ENCODE data around the gene SPATS2L. TPM values are rescaled to one million over a fixed set of nuclear protein-coding genes. Genes with fewer than 3 reads are reported as not detected.

Gene SPATS2L
- total and polyA plus RNA-seq, 2 of the 13 experiments (the other 11 are each of a cell fraction or from before 2014, with no cell fraction given), result 154 to 212 TPM

DNA sequence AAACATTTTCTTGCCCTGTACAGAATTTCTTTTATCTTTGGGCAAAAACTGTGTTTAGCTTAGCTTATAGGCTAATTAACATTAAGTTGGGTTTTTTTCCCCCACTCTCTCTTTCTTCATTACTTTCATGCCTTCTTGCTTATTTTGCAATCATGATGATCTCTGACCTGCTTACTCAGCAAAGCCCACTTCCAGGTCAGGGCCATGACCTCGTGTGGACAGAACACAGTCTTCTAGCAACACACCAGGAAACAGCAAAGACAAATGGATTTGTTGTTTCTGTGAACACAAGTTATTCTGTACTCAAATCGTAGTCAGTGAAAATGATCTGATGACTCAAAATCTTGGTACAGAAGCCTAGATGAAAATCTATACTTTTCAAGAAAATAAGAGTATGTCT is 60.7 kb downstream of the SPATS2L start (continued):
- TF ChIP-seq, protein P1, sequence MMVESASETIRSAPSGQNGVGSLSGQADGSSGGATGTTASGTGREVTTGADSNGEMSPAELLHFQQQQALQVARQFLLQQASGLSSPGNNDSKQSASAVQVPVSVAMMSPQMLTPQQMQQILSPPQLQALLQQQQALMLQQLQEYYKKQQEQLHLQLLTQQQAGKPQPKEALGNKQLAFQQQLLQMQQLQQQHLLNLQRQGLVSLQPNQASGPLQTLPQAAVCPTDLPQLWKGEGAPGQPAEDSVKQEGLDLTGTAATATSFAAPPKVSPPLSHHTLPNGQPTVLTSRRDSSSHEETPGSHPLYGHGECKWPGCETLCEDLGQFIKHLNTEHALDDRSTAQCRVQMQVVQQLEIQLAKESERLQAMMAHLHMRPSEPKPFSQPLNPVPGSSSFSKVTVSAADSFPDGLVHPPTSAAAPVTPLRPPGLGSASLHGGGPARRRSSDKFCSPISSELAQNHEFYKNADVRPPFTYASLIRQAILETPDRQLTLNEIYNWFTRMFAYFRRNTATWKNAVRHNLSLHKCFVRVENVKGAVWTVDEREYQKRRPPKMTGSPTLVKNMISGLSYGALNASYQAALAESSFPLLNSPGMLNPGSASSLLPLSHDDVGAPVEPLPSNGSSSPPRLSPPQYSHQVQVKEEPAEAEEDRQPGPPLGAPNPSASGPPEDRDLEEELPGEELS (CRISPR knock-in tag; IDR thresholded peaks at IDR 0.05), result peak; percentile 98
- TF ChIP-seq MATR3 (CRISPR knock-in tag; IDR thresholded peaks at IDR 0.05), result no peak
- TF ChIP-seq ZNF264 (CRISPR knock-in tag; IDR thresholded peaks at IDR 0.05), result 0 out of 2 replicates have a peak, but pooled peaks have one; percentile 38
- TF ChIP-seq, protein P2, sequence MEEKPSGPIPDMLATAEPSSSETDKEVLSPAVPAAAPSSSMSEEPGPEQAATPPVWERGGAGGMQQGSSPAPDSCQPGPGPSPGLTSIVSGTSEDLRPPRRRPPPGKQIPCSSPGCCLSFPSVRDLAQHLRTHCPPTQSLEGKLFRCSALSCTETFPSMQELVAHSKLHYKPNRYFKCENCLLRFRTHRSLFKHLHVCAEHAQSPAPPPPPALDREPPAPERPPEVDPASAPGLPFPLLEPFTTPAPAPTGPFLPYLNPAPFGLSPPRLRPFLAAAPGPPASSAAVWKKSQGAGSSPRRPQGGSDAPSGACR (CRISPR knock-in tag; IDR thresholded peaks at IDR 0.05), result peak; percentile 72
- no peak for TF ChIP-seq HOXA9 (CRISPR knock-in tag; IDR thresholded peaks at IDR 0.05; ENCODE audit: borderline replicate concordance)
- TF ChIP-seq, protein P3, sequence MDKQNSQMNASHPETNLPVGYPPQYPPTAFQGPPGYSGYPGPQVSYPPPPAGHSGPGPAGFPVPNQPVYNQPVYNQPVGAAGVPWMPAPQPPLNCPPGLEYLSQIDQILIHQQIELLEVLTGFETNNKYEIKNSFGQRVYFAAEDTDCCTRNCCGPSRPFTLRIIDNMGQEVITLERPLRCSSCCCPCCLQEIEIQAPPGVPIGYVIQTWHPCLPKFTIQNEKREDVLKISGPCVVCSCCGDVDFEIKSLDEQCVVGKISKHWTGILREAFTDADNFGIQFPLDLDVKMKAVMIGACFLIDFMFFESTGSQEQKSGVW (CRISPR knock-in tag; IDR thresholded peaks at IDR 0.05; ENCODE audit: borderline replicate concordance), result no peak
- TF ChIP-seq KLF13 (CRISPR knock-in tag; IDR thresholded peaks at IDR 0.05), result no peak
- TF ChIP-seq ZNF703 (CRISPR knock-in tag; IDR thresholded peaks at IDR 0.05; ENCODE audit: borderline replicate concordance), result no peak
- no peak for TF ChIP-seq KAT2B (IDR thresholded peaks at IDR 0.05; ENCODE audit: borderline replicate concordance, low read depth, low read length)
- peak; percentile 95 for TF ChIP-seq NFIC (IDR thresholded peaks at IDR 0.05; ENCODE audit: low read length)
- TF ChIP-seq ZFP37 (CRISPR knock-in tag; IDR thresholded peaks at IDR 0.05; ENCODE audit: borderline replicate concordance), result no peak
- TF ChIP-seq, protein P4, sequence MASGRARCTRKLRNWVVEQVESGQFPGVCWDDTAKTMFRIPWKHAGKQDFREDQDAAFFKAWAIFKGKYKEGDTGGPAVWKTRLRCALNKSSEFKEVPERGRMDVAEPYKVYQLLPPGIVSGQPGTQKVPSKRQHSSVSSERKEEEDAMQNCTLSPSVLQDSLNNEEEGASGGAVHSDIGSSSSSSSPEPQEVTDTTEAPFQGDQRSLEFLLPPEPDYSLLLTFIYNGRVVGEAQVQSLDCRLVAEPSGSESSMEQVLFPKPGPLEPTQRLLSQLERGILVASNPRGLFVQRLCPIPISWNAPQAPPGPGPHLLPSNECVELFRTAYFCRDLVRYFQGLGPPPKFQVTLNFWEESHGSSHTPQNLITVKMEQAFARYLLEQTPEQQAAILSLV (CRISPR knock-in tag; IDR thresholded peaks at IDR 0.05; ENCODE audit: borderline replicate concordance), result no peak
- no peak for TF ChIP-seq ZNF768 (CRISPR knock-in tag; IDR thresholded peaks at IDR 0.05)
- TF ChIP-seq, protein P5, sequence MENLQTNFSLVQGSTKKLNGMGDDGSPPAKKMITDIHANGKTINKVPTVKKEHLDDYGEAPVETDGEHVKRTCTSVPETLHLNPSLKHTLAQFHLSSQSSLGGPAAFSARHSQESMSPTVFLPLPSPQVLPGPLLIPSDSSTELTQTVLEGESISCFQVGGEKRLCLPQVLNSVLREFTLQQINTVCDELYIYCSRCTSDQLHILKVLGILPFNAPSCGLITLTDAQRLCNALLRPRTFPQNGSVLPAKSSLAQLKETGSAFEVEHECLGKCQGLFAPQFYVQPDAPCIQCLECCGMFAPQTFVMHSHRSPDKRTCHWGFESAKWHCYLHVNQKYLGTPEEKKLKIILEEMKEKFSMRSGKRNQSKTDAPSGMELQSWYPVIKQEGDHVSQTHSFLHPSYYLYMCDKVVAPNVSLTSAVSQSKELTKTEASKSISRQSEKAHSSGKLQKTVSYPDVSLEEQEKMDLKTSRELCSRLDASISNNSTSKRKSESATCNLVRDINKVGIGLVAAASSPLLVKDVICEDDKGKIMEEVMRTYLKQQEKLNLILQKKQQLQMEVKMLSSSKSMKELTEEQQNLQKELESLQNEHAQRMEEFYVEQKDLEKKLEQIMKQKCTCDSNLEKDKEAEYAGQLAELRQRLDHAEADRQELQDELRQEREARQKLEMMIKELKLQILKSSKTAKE (CRISPR knock-in tag; IDR thresholded peaks at IDR 0.05; ENCODE audit: borderline replicate concordance), result peak; percentile 96
- TF ChIP-seq, protein P6, sequence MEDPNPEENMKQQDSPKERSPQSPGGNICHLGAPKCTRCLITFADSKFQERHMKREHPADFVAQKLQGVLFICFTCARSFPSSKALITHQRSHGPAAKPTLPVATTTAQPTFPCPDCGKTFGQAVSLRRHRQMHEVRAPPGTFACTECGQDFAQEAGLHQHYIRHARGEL (CRISPR knock-in tag; IDR thresholded peaks at IDR 0.05), result no peak
- 0 out of 2 replicates have a peak, but pooled peaks have one; percentile 31 for TF ChIP-seq ZNF724P (CRISPR knock-in tag; IDR thresholded peaks at IDR 0.05; ENCODE audit: borderline replicate concordance)
- no peak for TF ChIP-seq ZNF552 (CRISPR knock-in tag; IDR thresholded peaks at IDR 0.05; ENCODE audit: borderline replicate concordance)
- no peak for TF ChIP-seq ZFP41 (CRISPR knock-in tag; IDR thresholded peaks at IDR 0.05; ENCODE audit: borderline replicate concordance)
- peak; percentile 98 for TF ChIP-seq RARA (CRISPR knock-in tag; IDR thresholded peaks at IDR 0.05)
- TF ChIP-seq ZNF557 (CRISPR knock-in tag; IDR thresholded peaks at IDR 0.05), result no peak
- TF ChIP-seq XRCC5 (optimal IDR thresholded peaks at IDR 0.05; ENCODE audit: low read length), result peak; percentile 69
- no peak for TF ChIP-seq ZNF7 (CRISPR knock-in tag; IDR thresholded peaks at IDR 0.05)
- no peak for TF ChIP-seq NAIF1 (CRISPR knock-in tag; IDR thresholded peaks at IDR 0.05; ENCODE audit: borderline replicate concordance)
